Cardiac fibroblast (primary cell): Measurements from ENCODE around the gene ZNF500.

ENCODE experiments used
- DNase-seq, 2 donors: peaks; one replicate each; pipeline versions ENCODE4 v3.0.0 to v3.0.0-alpha.2; 2010; ENCODE audit warnings: low read depth in 2 of 2
- H3K4me3 ChIP-seq, 2 donors: replicated peaks in 1 of 2; 1 replicate in 1 of 2; 2 replicates in 1 of 2; pipeline ENCODE4 v1.5.1; 2011; ENCODE audit warnings: low read depth in 2 of 2, low read length in 2 of 2, mild to moderate bottlenecking in 2 of 2, moderate library complexity in 1 of 2
- TF ChIP-seq, protein P1 (sequence below): IDR thresholded peaks from one replicate; pipeline ENCODE4 v1.5.1; 2011; ENCODE audit warnings: low read depth, mild to moderate bottlenecking, low read length, inconsistent platforms

The ZNF500 gene

DNA sequence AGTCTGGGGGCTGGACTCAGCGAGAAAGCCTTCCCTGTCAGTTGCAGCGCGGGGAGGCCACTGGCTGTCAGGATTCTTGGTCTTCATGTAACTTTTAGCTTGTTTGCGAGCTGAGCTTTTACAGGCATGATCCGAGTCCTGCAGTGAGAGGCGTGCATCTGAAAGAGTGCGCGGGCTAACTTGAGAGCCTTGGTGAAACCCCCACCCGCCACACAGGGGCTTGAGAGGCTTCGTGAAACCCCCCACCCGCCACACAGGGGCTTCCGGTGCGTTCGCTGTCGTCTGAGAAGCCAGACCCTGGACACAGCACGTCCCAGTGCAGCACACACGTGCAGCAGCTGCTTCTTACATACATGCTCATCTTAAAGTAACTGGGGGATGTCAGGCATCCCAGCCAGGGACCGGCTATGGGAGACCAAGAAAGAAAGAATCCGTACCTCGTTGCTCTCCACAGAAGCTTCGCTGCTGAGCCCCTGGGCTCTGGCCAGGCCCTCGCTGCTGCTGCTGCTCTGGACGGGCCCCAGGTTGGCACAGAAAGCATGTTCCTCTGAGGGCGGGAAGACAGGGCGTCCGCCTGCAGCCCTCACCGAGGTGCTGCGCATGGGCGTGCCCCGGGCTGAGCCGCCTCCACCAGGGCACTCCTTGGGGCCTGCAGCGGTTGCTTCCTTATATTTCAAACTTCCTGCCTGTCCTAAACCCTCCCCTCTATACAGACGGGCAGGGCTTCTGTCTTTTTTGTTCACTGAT lies 65.8 kb downstream of the ZNF500 start:
- DNase-seq: no peak
- H3K4me3 ChIP-seq: no peak overlapping the region
- TF ChIP-seq, protein P1, sequence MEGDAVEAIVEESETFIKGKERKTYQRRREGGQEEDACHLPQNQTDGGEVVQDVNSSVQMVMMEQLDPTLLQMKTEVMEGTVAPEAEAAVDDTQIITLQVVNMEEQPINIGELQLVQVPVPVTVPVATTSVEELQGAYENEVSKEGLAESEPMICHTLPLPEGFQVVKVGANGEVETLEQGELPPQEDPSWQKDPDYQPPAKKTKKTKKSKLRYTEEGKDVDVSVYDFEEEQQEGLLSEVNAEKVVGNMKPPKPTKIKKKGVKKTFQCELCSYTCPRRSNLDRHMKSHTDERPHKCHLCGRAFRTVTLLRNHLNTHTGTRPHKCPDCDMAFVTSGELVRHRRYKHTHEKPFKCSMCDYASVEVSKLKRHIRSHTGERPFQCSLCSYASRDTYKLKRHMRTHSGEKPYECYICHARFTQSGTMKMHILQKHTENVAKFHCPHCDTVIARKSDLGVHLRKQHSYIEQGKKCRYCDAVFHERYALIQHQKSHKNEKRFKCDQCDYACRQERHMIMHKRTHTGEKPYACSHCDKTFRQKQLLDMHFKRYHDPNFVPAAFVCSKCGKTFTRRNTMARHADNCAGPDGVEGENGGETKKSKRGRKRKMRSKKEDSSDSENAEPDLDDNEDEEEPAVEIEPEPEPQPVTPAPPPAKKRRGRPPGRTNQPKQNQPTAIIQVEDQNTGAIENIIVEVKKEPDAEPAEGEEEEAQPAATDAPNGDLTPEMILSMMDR: no peak

DNA sequence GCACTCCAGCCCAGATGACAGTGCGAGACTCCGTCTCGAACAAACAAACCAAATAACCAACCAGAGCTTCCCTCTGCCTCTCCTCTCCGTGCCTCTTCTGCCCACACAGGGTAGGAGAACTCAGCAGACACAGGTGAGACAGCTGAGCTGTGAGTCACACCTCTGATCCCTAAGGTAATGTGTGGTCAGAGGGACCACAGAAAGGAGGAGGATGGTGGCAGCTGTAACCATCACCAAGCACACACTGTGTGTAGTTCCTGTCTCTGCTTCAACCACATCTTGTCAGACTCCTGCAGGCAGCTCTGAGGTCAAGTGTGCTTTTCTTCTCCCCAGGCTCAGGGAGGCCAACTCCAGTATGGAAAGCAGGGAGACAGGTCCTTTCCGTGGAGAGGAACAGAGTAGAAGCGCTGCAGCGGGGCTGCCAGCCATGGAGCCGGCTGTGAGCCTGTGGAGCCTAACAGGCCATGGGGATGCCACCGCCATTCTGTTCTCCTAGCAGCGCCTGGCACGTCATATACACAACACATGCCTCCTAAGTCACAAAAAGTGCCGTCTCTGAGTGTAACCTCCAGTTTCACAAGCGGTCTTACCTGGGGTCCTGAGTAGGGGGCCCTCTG lies 66.5 kb downstream of the ZNF500 start:
- TF ChIP-seq, protein P1: no peak
- no peak for DNase-seq
- H3K4me3 ChIP-seq: no peak overlapping the region

DNA sequence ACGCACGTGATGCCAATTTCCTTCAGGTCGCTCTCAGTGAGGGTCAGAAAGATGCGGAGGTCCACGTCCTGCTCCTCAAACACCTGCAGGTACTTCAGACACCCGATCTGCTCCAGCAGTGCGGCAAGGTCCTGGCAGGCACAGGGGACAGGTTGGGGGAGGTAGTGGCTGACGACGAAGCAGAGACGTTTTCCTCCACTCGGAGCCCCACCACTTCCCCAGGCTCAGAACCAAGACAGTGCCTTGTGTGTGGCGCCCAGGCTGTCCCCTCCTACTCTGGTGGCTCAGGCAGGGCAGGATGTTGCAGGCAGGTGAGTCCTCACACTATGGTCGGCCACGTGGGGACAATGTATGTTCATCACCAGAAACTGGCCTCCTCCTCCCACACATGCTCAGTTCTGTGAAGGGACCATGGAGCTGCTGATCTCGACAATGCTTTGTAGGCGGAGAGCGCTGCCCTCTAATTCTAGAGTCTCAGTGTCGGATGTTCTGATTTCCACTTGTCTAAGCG lies 67.9 kb downstream of the ZNF500 start:
- TF ChIP-seq, protein P1: no peak
- H3K4me3 ChIP-seq: no peak overlapping the region
- DNase-seq: no peak

DNA sequence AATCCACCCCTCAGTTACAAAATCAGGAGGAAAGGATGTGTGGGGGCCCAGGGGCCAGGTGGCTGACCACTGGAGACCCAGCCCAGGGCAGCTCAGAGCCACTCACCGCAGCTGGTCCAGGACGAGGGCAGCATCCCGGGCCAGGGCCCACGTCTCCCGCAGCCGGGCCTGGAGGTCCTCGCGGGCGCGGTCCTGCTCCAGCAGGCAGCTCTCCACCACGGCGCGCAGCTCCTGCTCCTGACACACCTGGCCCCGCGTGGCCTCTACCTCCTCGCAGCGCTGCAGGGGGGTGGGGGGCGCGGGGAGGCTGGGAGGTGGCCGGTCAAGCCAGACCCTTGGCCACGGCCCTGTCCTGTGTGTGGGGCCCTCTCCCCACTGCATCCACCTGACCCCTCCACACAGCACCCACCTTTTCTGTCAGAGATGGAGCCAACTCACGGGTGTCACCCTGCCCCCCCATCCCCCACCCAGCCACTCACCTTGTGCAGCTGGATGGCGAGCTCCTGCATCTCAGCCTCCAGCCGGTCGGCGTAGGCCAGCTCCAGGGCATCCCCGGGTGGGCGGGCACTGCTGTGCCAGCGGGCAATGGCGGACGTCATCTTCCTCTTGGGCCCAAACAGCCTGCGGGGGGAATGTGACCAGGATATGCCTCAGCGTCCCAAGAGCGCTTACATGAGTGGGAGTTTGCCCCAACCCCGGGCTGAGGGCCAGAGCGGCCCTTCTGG lies 68.5 kb downstream of the ZNF500 start:
- no peak overlapping the region for H3K4me3 ChIP-seq
- TF ChIP-seq, protein P1: no peak
- no peak for DNase-seq
